COLO668 (cell line): Measurements from ENCODE around the gene EPS15.
A peak's percentile ranks its signal among the peaks of the same experiment; 100 is the strongest.
"Not testable (repeated sequence)": the region's sequence is repeated elsewhere in the genome, so short reads cannot be mapped to it uniquely, and the experiment has no call there.

Experiments used
- DNase-seq: peaks from one replicate; lab custom pipeline; 2025; ENCODE audit not compliant: unreplicated experiment; lab: John Stamatoyannopoulos, UW

EPS15 gene

DNA sequence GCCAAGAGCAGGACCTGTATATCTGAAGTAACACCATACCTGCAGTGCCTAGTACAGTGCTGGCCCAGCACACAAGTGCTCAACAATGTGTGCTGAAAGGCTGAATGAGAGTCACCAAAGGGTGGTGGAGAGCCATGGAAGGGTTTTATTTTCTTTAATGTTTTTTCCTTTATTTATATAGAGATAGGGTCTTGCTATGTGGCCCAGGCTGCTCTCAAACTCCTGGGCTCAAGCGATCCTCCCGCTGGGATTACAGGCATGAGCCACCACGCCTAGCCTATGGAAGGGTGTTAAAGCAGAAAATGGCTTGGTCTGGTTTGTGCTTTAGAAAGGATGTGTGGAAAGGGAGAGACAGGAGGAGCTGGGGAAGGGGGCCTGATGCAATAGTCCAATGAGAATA lies 175.4 kb downstream of the EPS15 start:
- DNase-seq, result no peak

DNA sequence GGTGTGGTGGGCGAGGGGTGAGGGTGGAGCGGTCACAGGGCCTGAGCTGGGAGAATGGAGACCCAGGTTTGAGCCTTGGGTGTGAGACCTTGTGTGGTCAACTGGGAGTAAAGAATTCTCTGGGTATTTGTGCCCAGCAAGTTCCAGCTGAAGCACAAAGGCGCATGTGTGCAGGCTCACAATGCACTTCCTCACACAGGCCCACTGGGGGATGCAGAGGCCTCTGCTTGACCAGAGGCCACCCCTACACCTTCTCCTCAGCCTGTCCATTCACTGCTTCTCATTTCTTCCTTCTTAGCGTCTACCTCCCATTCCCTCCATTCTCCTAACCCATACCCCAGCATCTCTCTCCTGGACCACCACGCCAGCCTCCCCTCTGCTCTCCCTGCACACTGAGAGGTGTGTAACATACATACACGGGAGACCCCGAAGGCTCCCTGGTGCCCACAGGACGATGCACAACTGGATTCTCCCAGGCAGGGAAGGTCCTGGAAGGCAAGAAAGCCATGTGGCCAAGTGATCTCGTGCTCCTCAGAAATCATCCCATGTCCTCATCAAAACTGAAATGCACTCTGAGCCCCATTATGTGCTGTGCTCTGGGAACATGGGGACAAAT lies 176.4 kb downstream of the EPS15 start:
- DNase-seq, result no peak

DNA sequence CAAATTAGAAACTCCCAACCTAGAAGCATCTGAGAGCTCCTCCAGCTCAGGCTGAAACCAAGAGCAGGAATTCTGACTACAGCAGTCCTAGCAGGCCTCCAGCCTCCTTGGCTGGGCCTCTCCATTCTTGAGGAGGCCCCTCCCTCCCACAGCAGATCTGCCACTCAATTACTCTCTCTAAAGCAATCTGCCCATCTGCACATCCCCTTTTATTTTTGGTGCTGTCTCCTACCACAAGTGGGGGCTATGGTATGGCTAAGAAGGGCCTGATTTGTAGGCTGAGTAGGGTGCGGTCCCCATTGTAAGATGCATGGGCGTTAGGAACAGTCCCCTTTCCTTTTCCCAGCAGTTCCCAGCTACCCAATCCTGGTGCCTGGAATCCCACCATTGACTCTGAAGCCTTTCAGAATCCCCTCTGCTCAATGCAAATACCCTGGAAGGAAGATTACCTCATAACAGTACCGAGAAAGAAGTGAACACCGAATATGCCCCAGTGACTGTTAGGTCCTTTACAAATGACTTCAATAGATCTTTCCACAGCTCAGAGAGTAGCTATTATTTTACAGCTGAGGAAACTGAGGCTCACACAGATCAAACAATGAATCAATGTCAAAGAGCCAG lies 177.1 kb downstream of the EPS15 start:
- DNase-seq, result no peak

- DNase-seq, result no peak
Observed at GRCh38 chr1:51340380-51340779, 178.7 kb downstream of the EPS15 start.

DNA sequence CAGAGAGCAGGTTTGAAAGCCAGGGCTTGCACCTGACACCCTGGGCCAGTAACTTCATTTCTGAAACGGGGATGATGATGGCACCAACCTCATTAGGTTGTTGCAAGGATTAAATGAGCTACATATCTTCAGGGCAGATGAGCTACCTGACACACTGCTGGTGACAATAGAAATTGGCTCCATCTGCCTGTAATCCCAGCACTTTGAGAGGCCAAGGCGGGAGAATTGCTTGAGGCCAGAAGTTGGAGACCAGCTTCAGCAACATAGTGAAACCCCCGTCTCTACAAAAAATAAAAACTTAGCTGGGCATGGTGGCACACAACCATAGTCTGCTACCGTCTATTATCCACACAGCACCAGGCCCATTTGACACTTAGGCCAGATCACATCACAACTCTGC lies 182.4 kb downstream of the EPS15 start:
- DNase-seq, result no peak

GRCh38 chr1:51336004-51336403 lies 183.1 kb downstream of the EPS15 start:
- DNase-seq, result peak; percentile 65

GRCh38 chr1:51331206-51332100 lies 187.6 kb downstream of the EPS15 start:
- peak; percentile 88 for DNase-seq

DNA sequence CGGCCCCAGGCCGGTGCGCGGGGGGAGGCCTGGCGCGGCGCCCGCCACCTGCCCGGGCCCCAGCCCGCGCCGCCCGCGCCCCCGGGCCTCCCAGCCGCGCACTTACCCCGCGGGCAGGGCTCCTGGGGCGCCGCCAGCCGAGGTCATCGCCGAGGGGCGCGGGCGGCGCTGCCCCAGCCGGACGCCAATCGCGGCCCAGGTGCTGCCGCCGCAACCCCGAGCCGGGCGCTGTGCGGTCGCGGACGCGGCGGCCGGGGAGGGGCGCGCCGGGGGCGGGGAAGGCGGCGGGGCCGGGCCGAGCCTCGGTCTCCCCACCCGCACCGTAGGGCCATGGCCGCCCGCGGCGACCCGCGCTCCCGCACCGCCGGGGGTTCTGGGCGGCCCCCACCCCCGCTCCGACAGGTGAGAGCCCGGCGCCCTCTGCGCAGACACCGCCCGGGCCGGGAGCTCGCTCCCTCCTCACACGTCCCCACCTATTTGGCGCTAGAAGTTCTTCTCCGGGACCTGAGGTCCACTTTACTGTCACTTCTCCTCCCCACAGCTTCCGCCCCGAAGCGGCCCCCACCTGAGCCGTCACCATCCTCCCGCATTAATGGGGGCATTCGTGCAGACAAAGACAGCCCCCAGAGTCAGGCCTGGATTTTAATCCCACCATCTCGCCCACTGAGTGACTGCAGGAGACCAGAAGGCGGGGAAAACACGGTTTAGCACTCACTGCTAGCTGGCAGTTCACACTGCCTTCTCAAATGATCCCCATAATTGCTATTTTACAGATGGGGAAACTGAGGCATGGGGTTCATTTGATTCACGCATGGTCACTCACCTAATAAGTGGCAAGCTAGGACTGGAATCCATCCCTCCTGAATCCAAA lies 188.5 kb downstream of the EPS15 start, which contains the start of gene TTC39A:
TSS of gene TTC39A (minus strand) at position 232 of the 871 bp plus-strand sequence. CDS start at position 147, 85 bp downstream.
- DNase-seq, result peak; percentile 92

- DNase-seq, result peak; percentile 99
Observed at GRCh38 chr1:51329443-51330325, 189.4 kb downstream of the EPS15 start.

DNA sequence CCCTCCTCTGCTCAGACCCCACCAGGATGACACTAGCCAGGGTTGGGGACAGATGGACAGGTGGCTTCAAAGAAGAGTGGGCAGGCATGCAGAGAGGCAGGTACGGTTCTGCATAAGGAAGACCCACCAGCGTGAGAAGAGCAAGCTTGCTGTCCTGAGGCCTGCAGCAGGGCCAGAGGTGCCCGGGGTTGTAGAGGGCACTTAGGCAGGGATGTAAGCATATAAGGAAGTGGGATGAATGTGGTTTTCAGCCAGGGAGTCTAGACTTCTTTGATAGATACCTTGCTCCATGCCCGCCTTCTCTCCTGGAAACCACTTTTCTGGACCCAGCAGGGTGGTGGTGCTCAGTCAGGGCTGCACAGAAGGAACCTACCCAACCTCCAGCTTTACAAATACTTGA lies 190.1 kb downstream of the EPS15 start:
- DNase-seq, result peak; percentile 59

- no peak for DNase-seq
Observed at GRCh38 chr1:51328279-51328678, 190.8 kb downstream of the EPS15 start.

GRCh38 chr1:51327386-51327785 lies 191.7 kb downstream of the EPS15 start:
- DNase-seq, result no peak

- no peak for DNase-seq
Observed at GRCh38 chr1:51326839-51327238, 192.2 kb downstream of the EPS15 start.

GRCh38 chr1:51325878-51326755 lies 192.9 kb downstream of the EPS15 start:
- no peak for DNase-seq

GRCh38 chr1:51325391-51325790 lies 193.7 kb downstream of the EPS15 start:
- no peak for DNase-seq

DNA sequence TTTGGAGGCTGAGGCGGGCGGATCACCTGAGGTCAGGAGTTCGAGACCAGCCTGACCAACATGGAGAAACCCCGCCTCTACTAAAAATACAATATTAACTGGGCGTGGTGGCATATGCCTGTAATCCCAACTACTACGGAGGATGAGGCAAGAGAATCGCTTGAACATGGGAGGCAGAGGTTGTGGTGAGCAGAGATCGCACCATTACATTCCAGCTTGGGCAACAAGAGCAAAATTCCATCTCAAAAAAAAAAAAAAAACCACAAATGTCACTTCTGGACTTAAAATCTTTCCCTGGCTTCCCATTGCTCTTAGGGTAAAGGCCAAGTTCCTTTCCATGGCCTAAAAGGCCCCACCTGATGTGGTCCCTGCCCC lies 194.1 kb downstream of the EPS15 start:
- DNase-seq, result not testable (repeated sequence)

DNA sequence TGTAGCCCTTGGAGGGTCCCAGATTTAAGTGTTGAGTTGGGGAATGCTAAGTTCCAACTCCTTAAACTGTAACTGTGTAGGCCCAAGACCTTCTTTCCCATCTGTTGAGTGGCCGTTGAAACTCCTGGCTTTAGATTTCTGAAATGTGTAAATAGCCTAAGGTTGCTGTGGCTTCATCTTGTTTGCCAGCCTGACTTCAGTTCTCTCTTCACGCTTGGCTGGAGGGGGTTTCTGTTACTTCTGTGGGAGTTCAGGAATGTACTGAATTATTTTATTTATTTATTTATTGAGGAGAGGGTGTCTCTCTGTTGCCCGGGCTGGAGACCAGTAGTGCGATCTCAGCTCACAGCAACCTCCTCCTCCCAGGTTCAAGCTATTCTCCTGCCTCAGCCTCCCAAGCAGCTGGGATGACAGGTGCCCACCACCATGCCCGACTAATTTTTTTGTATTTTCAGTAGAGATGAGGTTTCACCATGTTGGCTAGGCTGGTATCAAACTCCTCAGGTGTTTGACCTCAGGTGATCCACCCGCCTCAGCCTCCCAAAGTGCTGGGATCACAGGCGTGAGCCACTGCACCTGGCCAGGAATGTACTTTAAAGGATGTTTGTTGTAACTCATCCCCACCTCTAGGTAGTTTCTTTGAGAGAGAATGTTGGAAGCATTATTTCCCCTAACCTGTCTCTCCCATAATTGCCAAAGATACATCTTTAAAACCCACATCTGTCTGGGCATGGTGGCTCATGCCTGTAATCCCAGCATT lies 194.6 kb downstream of the EPS15 start:
- DNase-seq, result no peak

- DNase-seq, result no peak
Observed at GRCh38 chr1:51323778-51324177, 195.3 kb downstream of the EPS15 start.
